Measurements from ENCODE around the gene CCDC28B.

DNA sequence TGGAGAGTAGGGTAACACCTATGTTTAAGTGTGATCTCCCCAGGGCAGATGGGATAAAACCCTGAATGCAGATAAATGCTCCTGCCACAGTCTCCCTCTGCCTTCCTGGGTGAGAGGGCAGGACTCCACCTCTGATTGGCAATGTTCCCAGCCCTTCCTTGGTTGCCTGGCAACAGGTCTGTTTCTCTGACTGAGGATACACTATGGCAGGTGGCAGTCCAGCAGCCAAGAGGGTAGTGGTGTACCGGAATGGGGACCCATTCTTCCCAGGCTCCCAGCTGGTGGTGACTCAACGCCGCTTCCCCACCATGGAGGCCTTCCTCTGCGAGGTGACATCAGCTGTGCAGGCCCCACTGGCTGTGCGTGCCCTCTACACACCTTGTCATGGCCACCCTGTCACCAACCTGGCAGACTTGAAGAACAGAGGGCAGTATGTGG, 8.5 kb downstream of the CCDC28B start, which contains the start of gene DCDC2B:
- no peak for TF ChIP-seq ZNF17 (CRISPR knock-in tag; IDR thresholded peaks at IDR 0.05)
- TF ChIP-seq, protein P1, sequence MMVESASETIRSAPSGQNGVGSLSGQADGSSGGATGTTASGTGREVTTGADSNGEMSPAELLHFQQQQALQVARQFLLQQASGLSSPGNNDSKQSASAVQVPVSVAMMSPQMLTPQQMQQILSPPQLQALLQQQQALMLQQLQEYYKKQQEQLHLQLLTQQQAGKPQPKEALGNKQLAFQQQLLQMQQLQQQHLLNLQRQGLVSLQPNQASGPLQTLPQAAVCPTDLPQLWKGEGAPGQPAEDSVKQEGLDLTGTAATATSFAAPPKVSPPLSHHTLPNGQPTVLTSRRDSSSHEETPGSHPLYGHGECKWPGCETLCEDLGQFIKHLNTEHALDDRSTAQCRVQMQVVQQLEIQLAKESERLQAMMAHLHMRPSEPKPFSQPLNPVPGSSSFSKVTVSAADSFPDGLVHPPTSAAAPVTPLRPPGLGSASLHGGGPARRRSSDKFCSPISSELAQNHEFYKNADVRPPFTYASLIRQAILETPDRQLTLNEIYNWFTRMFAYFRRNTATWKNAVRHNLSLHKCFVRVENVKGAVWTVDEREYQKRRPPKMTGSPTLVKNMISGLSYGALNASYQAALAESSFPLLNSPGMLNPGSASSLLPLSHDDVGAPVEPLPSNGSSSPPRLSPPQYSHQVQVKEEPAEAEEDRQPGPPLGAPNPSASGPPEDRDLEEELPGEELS (CRISPR knock-in tag; IDR thresholded peaks at IDR 0.05): no peak
- TF ChIP-seq POLR2AphosphoS5 (IDR thresholded peaks at IDR 0.05; ENCODE audit: low read depth, low read length): no peak
- TF ChIP-seq YEATS2 (CRISPR knock-in tag; IDR thresholded peaks at IDR 0.05; ENCODE audit: borderline replicate concordance): no peak
- TF ChIP-seq NFIB (CRISPR knock-in tag; IDR thresholded peaks at IDR 0.05; ENCODE audit: borderline replicate concordance): no peak
- no peak for TF ChIP-seq TOE1 (CRISPR knock-in tag; IDR thresholded peaks at IDR 0.05)
- TF ChIP-seq NCOA2 (CRISPR knock-in tag; IDR thresholded peaks at IDR 0.05): no peak
- no peak for TF ChIP-seq STAT5B (CRISPR knock-in tag; IDR thresholded peaks at IDR 0.05)
- TF ChIP-seq, protein P2, sequence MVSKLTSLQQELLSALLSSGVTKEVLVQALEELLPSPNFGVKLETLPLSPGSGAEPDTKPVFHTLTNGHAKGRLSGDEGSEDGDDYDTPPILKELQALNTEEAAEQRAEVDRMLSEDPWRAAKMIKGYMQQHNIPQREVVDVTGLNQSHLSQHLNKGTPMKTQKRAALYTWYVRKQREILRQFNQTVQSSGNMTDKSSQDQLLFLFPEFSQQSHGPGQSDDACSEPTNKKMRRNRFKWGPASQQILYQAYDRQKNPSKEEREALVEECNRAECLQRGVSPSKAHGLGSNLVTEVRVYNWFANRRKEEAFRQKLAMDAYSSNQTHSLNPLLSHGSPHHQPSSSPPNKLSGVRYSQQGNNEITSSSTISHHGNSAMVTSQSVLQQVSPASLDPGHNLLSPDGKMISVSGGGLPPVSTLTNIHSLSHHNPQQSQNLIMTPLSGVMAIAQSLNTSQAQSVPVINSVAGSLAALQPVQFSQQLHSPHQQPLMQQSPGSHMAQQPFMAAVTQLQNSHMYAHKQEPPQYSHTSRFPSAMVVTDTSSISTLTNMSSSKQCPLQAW (CRISPR knock-in tag; IDR thresholded peaks at IDR 0.05): no peak
